NCI-H2196 (cell line): ENCODE results near the gene CD180.

ENCODE experiments used
- DNase-seq: peaks from one replicate; lab custom pipeline; 2025; ENCODE audit not compliant: unreplicated experiment; lab: John Stamatoyannopoulos, UW

Gene CD180

DNA sequence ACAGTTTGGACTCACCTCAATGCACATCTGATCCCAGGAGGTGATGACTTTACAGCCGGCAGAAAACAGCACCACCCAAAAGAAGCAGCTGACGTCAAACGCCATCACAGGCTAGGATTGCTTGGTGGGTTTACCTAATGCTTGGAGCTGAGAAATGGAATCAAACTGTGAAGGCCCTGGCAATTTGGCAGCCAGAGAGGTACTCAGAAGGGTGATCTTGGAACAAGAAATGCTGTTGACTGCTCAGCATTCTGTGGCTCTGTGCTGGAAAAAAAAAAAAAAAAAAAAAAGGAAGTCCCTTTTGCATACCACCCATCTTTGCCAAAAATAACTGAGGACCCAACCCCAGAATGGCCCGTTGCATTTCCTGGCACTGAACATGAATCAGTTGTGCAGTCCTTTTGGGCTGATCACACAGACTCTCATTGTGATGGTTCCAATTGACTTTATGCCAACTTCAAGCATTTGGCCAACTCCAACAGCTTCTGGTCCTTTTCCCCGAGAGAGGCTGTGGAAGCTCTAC lies at the start of gene CD180:
TSS of gene CD180 (minus strand) at position 263 of the 523 bp plus-strand sequence. CDS start at position 105, 158 bp downstream.
- DNase-seq = no peak

DNA sequence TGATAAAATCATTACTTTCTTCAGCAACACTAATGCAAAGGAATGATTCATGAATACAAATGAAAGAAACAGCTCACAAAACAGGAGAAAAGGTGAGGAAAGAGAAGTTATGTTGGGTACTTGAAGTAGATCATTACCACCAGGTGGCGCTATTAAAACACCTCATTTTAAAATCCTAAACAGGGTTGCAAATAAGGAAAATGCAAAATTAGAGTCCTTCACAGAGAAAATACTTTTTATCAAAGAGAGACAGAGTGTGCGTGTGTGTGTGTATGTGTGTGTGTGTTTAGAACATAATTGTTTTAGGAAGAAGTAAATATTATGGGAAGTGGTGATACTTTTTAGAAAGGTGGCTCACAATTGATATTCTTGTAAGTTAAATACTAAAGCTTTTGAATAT lies 49.5 kb upstream of the CD180 start:
- DNase-seq = peak; percentile 7

DNA sequence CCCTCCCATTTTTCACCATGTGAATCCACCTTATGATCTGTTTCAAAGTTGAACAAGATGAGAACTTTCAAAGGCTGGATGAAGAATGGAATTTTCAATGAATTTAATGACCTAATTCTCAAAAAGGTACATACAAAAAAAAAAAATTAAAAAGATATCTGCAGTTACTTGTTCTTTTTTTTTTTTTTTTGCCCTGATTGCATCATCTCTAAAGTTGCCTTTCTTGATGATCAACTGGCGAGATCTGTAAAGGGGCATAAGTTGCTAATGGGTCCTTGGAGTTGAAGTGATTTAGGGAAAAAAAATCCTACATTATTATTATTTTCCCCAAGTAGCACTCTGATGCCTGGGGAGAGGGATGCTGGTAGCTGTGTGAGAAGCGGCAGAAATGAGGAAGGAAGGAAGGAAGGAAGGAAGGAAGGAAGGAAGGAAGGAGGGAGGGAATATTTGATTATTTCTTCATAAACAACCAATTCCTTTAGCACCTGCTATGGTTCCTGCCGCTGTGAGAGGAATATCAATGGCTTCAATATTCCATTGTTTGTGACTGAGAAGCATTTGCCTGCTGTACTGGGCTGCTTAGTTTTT lies 48.8 kb upstream of the CD180 start:
- DNase-seq = no peak

DNA sequence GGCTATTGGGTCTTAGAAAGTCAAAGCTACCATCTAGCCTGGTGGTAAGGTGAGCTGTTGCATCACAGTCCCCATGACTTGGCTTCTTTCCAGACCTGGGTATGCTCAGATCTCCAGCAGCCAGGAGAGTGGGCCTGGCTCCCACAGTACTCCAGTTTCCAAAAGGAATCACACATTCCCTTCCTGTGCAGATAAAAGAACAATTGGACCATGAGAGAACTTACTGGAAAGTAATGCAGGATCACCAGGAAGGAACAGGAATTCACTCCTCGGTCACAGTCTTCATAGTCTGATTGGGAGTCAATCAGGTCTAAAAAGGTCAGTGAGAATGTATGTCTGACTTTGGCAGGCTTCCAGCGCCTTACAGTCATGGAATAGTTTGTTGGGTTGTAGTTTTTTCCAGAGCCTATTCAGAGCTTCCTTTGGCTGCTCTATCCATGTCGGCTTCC lies 47.8 kb upstream of the CD180 start:
- peak; percentile 1 for DNase-seq

DNA sequence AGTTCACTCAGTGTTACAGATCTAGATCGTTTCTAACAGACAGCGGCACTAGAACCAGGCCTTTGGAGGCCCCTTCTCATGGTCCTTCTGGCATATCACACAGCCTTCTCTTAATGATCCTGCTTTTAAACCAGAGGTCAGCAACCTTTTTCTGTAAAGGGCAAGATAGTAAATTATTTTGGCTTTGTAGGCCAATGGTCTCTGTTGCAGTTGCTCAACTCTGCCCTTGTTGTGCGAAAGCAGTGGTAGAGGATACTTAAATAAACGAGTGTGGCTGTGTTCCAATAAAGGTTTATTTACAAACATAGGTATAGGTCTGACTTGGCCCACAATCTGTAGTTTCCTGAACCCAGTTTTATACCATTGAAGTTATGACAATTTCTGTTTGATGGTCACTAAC lies 47.3 kb upstream of the CD180 start:
- no peak for DNase-seq

DNA sequence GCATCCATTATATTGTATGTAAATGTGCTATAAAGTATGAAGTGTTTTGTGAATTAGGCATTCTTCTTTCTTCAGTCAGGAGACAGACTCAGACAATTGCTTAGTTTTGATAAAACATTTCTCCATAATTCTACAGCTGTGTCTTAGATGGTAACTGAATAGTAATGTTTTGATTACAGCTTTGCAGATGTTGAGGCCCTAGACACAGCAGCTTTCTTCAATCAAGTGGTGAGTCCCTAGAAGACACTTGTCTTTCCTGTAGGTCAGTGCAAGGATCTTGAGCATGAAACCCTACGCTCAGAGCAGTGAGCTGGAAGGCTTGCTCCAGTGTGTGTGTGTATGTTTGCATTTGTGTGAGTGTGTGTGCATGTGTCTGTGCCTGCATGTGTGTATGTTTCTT lies 46.8 kb upstream of the CD180 start:
- DNase-seq = no peak

DNA sequence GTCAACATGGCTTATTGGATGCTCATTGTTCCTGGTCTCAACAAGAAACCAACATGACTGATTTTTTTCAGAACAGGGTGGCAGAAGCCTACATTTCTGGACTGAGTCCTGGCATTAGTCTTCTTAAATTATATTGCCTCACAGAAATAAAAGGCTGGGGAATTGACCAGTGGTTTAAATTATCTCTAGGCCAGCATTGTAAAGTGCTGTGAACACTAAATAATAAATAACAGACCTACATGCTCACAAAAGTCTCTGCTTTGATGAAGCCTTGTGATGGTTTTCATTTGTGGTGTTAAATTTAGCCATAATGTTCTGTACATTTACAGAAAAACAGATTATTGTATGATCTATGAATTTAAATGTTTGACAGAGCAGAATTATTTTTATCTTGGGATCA lies 44.7 kb upstream of the CD180 start:
- DNase-seq = no peak

DNA sequence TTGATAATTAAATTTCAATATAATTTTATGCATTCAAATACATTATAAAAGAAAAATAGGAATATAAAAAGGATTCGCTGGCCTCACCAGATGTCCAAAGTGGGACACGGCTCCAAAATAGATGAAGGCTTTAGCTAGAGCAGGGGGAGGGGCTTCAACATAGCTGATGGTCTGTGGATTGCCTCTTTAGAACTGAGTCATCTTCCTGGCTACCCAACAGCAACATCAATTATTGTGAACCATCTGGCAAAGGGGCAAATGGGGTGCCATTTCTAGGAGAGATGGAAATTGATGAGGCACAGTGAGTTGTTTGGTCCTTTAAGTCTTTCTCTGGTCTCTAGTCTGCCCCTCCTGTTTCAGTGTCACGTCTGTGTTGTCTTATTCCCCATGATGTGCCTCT lies 44.2 kb upstream of the CD180 start:
- no peak for DNase-seq

DNA sequence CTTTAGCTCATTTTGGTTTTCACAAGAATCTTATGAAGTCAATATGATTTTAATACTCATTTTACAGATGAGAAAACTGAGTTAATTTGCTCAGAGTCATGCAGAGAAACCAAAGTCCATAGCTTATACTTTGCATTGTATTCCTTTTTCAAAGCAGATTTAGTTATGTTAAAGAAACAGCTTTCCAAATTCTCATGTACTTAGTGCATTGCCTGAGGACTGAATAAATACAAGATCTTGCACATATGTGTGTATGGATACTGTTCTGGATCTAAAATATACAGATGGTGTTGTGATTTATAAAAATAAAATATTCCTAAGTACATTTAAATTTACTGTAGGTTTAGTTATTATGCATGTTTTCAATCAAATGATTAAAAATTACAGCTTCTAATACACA lies 43.5 kb upstream of the CD180 start:
- DNase-seq = no peak

DNA sequence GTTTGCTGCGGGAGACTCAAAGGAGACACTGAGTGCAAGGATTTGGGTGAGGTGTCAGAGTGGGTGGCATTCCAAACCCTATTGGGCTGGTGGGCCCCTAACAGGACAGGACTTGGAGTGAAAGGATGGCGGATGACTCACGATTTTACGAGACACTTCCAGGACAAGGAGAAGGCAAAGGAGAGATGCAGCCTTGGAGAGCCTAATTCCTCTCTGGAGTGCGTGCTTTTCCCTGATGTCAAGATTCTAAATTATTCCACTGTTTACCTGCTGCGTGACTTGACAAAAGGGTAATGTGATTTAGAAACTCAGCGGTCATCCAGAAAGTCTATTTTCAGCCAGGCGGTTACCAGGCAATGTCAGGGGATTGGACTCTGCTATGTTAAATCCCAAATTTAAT lies 41.6 kb upstream of the CD180 start:
- no peak for DNase-seq

DNA sequence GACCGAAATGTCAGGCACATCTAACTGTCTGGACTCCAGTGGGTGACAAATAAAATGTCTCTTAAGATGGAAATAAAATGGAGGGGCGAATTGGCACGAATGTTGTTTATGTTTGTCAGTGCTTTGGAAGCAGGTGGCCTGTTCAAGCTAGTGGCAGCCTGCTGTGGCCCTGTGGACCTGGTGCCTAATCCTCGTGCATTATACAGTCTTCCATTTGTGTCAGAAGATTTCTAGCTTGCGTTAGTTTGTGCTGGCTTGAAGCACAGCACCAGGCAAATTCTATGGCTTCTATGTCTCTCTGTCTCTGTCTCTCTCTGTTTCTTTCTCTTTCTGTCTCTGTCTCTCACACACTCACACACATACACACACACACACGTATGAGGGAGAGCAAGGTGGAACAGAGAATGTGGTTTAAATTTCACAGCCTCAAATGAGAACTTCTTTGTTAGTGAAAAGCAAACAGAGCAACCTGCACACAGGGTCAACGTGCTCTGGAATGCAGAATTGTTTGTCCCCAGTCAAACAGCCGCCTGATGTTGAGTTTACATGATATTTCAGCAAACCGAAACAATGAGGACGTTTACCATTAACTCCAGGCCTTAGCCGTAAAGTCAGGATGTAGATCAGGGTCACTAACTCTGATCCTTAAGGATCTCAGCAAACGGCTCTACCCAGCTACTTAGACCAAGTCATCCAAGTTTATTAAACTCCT lies 39.0 kb upstream of the CD180 start:
- DNase-seq = no peak

DNA sequence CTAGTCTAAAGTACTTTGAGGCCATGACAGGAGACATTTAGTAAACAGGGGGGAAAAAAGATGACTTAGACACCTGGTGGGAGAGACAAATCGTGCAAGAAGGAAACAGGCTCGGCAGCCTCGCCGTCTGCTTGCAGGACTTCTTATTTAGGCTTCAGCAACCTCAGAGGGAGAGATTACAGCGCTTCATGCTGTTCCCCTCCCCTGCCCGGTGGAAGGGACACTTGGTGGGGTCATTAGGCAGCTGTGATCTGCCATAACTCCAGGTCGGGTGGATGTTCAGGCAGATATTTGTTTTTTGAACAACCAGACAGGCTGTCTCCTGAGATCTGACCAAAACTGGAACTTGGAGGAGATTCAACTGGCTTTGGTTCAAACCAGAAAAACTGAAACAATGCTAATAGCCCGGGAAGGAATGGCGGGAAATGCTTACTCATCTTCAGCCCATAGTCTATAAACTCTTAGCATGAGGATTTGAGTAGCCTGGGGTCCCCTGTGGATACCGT lies 38.1 kb upstream of the CD180 start:
- peak; percentile 18 for DNase-seq

DNA sequence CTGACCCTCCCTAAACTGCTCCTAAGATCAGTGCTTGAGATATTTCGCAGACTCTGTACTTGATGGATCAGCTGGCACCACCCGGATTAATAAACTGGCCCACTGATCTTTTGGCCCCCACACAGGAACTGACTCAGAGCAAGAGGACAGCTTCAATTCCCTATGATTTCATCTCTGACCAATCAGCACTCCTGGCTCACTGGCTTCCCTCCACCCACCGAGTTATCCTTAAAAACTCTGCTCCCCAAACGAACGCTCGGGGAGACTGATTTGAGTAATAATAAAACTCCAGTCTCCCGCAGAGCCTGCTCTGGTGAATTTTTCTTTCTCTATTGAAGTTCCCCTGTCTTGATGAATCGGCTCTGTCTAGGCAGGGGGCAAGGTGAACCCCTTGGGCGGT lies 36.5 kb upstream of the CD180 start:
- DNase-seq = no peak

DNA sequence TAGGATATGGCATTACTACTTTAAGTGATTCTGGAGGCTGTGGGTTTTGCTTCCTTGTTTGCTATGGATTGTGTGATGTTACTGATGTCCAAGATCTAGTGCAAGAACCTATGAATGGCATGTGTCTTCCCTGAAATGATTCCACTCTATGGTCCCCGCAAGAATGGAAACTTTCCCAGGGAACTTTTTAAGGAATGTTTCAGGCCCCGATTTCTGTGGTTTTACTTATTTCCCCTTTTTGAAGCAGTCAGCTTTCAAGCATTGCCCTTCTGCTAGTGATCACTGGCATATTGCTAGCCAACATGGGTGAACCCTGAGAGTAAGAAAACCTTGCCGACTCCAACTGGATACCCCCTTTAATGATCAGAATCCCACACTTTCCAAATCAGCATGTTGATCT lies 26.6 kb upstream of the CD180 start:
- no peak for DNase-seq

DNA sequence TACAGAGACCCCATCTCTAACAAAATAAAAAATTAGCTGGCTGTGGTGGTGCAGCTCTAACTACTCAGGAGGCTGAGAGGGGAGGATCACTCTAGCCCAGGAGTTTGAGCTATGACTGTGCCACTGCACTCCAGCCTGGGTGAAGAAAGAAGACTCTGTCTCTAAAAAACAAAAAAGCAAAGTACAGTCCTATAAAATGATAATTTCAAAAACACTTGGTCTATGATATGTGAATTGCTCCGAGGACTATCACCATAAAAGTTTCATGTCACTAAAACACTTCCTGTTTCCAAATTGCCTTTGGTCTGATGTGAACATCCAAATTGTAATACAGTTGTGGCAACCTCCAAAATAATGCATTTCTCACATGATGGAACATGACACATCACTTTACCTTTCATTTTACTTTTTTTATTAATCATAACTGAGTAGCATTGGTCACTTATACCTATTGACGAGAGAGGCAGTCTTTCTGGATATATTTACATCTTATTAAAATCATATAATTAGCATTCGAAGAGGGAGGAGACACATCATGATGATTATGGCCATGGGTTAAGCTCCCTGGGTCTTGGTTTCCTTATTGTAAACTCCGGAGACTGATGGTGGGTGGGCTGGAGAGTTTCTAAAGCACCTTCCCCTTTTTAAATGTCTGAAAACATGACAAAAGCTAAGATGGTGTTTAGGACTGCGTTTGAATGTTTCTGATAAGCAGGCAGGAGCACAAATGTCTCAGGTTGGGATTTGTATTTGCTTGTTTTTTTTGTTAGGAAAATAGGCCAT lies 25.8 kb upstream of the CD180 start:
- no peak for DNase-seq

DNA sequence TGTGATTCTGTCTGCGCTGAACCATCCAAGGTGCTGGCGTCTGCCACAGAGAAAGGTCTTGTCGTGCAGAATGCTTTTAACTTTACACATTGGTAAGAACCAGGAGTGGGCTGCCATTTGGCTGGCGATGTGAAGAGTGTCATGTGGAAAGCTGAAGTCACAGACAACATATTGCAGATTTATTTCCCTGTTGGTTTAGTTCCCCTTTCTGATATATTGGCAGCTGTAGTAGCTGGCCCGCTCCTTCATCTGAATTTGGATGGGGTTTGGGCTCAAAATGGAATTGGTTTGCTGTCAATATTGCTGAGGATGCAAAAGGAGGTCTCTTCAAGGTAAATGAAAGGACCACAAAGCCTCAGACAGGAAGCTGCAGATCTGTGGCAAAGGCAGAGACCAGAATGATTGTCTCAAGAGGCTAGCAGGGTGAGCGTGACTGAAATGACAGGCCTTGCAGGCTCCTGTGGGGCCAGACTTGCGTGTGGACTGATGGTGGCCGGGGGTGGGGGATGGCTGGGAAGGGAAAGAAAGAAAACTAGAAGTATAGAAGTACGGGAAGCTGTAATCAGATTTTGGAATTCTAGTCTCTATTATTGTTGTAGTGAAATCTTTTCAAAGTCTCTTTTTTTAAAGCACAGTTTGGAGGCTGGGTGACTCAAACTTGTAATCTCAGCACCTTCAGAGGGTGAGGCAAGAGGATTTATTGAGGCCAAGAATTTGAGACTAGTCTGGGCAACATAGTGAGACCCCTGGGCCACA lies 25.1 kb upstream of the CD180 start:
- DNase-seq = no peak

DNA sequence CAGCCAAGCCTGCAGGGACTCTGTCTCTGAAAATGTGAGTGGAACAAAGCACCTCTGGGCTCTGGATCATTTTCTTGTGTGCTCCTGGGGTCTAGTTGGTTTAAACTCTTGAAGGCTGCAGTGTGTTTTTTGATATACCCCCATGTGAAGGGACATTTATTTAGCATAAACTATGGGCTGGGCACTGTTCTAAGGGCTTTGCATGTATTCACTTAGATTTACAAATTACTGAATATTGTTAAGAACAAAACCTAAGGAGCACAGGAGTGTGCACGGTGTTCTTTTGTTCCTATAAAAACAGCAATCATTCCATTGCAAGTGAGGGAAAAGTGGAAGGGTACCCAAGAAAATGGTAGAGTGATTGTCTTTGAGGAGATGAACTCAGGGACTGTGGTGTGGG lies 20.0 kb upstream of the CD180 start:
- DNase-seq = no peak

DNA sequence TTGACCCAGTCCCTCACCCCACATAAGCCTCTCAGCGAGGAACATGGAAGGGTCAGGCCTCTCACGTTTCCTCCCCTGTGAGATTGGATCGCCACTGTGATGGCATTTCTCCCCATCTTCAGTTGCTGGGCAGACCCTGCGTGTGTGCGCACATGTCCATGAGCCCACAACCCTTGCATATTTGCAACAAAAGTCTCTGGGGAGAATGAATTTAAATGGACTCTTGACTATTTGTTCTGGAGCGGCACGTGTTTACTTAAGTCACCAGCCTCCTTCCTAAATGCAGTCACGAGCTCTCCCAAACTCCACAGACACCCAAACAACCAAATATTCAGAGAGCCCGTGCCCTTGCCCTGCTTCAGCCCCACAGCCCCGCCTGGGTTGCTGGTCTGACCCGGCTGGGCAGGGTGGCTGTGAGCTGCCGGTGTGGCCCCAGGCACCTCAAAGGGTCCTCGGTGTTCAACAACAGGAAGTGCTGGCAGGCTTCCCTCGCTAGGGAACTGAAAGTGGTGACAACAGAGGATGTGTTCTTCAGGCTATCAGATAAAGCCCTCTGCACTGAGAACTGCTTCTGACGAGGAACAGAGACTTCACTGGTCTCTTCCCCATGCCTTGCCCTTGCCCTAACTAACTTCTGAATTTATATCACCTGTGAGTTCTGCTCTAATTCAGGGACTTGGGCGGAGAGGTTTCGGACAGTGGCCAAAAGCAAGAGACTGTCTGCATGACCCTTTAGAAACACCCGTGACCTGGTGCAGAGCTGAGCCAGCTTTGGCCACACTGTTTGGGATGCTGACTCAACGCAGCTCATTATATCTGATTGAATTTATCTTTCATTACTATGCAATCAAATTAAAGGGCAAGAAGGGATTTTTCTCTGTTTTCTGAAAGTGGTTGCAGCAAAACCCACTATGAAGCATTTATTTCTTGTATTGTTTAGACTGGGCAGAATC lies 19.2 kb upstream of the CD180 start:
- DNase-seq = no peak

DNA sequence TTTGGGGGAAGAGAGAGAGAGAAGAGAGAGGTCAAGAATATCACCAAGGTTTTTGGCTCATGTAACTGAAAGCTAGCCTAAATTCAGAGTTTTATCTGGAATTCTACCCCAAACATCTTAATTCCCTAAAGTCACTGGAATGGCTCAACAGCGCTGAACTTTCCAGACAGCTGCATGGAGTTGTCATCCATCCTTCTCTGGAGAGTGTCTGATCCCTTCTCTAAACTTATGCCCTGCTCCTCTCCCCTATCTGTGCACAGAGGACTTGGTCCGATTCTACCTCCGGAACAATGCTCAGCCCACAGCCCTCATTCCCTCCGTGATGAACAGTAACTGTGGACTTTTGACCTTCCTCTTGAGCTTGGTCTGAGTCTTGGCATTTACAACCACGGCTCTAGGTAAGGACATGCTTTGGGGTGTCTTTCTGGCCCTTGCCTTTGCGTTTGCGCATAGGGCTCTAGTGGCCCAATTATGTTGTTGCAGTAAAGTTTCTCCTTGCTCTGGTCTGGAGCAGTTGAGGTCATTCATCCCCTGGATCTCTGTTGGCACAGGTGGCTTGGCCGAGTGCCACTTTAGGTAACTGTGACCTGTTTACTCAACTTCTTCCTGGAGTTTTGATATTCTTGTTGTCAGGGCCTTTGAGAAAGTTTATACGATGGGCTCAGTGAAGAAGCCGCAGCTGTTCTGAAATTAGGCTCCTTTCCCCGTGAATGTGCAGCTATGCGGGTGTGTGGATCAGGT lies 18.3 kb upstream of the CD180 start:
- peak; percentile 16 for DNase-seq
